Neural progenitor cell (in vitro differentiated cells): ENCODE results near the gene SLC46A1. TPM values are rescaled to one million over a fixed set of nuclear protein-coding genes. Genes with fewer than 3 reads are reported as not detected.

Experiments used
- DNase-seq: peaks from one replicate; pipeline ENCODE4 v3.0.0-alpha.2; 2016; ENCODE audit warnings: low spot score
- H2AFZ ChIP-seq: fragments of 200-600 bp; sonication (generic); replicated peaks from 2 replicates; pipeline ENCODE4 v1.6.1; 2016; ENCODE audit warnings: antibody characterized with exemption
- H3F3A ChIP-seq: fragments of 200-600 bp; sonication (generic); 2 replicates; pipeline ENCODE4 v1.6.1; 2016; ENCODE audit warnings: antibody characterized with exemption, low read depth
- H3K27ac ChIP-seq: fragments of 200-600 bp; sonication (generic); 2 replicates; pipeline ENCODE4 v1.5.1; 2016; ENCODE audit warnings: mild to moderate bottlenecking
- H3K27me3 ChIP-seq: fragments of 200-600 bp; sonication (generic); 2 replicates; pipeline ENCODE4 v1.6.1; 2016; ENCODE audit warnings: mild to moderate bottlenecking, moderate library complexity
- H3K36me3 ChIP-seq: fragments of 200-600 bp; sonication (generic); 2 replicates; pipeline ENCODE4 v1.5.1; 2016
- H3K4me1 ChIP-seq: fragments of 200-600 bp; sonication (generic); 2 replicates; pipeline ENCODE4 v1.6.1; 2016; ENCODE audit warnings: mixed run types
- H3K4me2 ChIP-seq: fragments of 200-600 bp; sonication (generic); 2 replicates; pipeline ENCODE4 v1.6.1; 2016
- H3K4me3 ChIP-seq: fragments of 200-600 bp; sonication (generic); 2 replicates; pipeline ENCODE4 v1.5.1; 2016
- H3K79me2 ChIP-seq: fragments of 200-600 bp; sonication (generic); 2 replicates; pipeline ENCODE4 v1.6.1; 2016; ENCODE audit warnings: low read depth
- H3K9ac ChIP-seq: fragments of 200-600 bp; sonication (generic); 2 replicates; pipeline ENCODE4 v1.6.1; 2016
- H3K9me3 ChIP-seq: fragments of 200-600 bp; sonication (generic); 2 replicates; pipeline ENCODE4 v1.5.1; 2016; ENCODE audit warnings: low read depth
- H4K20me1 ChIP-seq: fragments of 200-600 bp; sonication (generic); 2 replicates; pipeline ENCODE4 v1.6.1; 2016; ENCODE audit warnings: low read depth
- H3K27ac Mint-ChIP-seq: 3 replicates; pipeline ENCODE4 v1.8.0; 2021; ENCODE audit warnings: mixed read lengths
- H3K27me3 Mint-ChIP-seq: 2 replicates; pipeline ENCODE4 v1.8.0; 2022; ENCODE audit warnings: low read depth, mild to moderate bottlenecking, inconsistent platforms, moderate library complexity, mixed read lengths; ENCODE audit not compliant: insufficient read depth
- H3K36me3 Mint-ChIP-seq: 3 replicates; pipeline ENCODE4 v1.8.0; 2021; ENCODE audit warnings: mixed read lengths
- H3K4me1 Mint-ChIP-seq: 3 replicates; pipeline ENCODE4 v1.8.0; 2021; ENCODE audit warnings: mixed read lengths
- H3K4me3 Mint-ChIP-seq: 3 replicates; pipeline ENCODE4 v1.8.0; 2021; ENCODE audit warnings: mild to moderate bottlenecking, moderate library complexity, mixed read lengths
- H3K9me3 Mint-ChIP-seq: 3 replicates; pipeline ENCODE4 v1.8.0; 2020; ENCODE audit warnings: mixed read lengths
- CTCF ChIP-seq: fragments of 200-600 bp; sonication (generic); IDR thresholded peaks from 2 replicates; pipeline ENCODE4 v1.5.1; 2017; ENCODE audit warnings: antibody characterized with exemption, mild to moderate bottlenecking
- EZH2 ChIP-seq: fragments of 200-600 bp; sonication (generic); IDR thresholded peaks from 2 replicates; pipeline ENCODE4 v1.6.1; 2017; ENCODE audit warnings: antibody characterized with exemption, mild to moderate bottlenecking, moderate library complexity
- EZH2phosphoT487 ChIP-seq: fragments of 200-600 bp; sonication (generic); IDR thresholded peaks from 2 replicates; pipeline ENCODE4 v1.6.1; 2017; ENCODE audit warnings: antibody characterized with exemption
- total RNA-seq: library from RNA; depleted of rRNA; stranded (reverse); fragments of >200 nt; gene quantifications from 2 replicates; pipeline ENCODE4 v1.2.3, GENCODE V29; 2015; ENCODE audit warnings: low replicate concordance

The SLC46A1 gene
- total RNA-seq, 1 donor from 2014 or later, result 2.4 TPM

GRCh38 chr17:28397687-28398279 lies 8.2 kb downstream of the SLC46A1 start:
- Mint-ChIP-seq H3K4me3 (no peak overlapping the region), H3K27me3 (peaks cover 12% of the 10 kb centered on the region), H3K4me1 (peaks cover 13% of the 10 kb centered on the region), H3K36me3 (peaks cover 14% of the 10 kb centered on the region), H3K27ac (peak overlapping the region; percentile 64), H3K9me3 (no peaks in the 10 kb centered on the region)
- H3K27ac ChIP-seq, result no peak overlapping the region
- H3K4me3 ChIP-seq, result no peak overlapping the region
- no peak overlapping the region for H3K9ac ChIP-seq
- H3K36me3 ChIP-seq, result no peaks in the 10 kb centered on the region
- no peak overlapping the region for H3K4me2 ChIP-seq
- no peaks in the 10 kb centered on the region for H3F3A ChIP-seq
- H3K79me2 ChIP-seq, result no peaks in the 10 kb centered on the region
- TF ChIP-seq CTCF (no peak), EZH2phosphoT487 (no peak), EZH2 (no peak)
- H3K4me1 ChIP-seq, result no peaks in the 10 kb centered on the region
- H2AFZ ChIP-seq, result no peak overlapping the region
- no peaks in the 10 kb centered on the region for H4K20me1 ChIP-seq
- H3K27me3 ChIP-seq, result peaks cover 26% of the 10 kb centered on the region
- no peaks in the 10 kb centered on the region for H3K9me3 ChIP-seq
- DNase-seq, result no peak

- Histone ChIP-seq H3K27me3 (peaks cover 21% of the 10 kb centered on the region), H3K27ac (no peak overlapping the region), H3K4me3 (no peak overlapping the region), H4K20me1 (no peaks in the 10 kb centered on the region), H3F3A (no peaks in the 10 kb centered on the region), H3K4me1 (no peaks in the 10 kb centered on the region), H3K9ac (no peak overlapping the region), H2AFZ (no peak overlapping the region), H3K4me2 (no peak overlapping the region), H3K36me3 (no peaks in the 10 kb centered on the region), H3K9me3 (no peaks in the 10 kb centered on the region), H3K79me2 (no peaks in the 10 kb centered on the region)
- Mint-ChIP-seq H3K4me3 (no peak overlapping the region), H3K9me3 (no peaks in the 10 kb centered on the region), H3K27me3 (peaks cover 12% of the 10 kb centered on the region), H3K27ac (peak overlapping the region; percentile 69), H3K4me1 (peaks cover 13% of the 10 kb centered on the region), H3K36me3 (peaks cover 14% of the 10 kb centered on the region)
- no peak for DNase-seq
- no peak for TF ChIP-seq EZH2phosphoT487
- TF ChIP-seq EZH2, result no peak
- no peak for TF ChIP-seq CTCF
Measured at GRCh38 chr17:28397275-28397674, 8.7 kb downstream of the SLC46A1 start.

- Histone ChIP-seq H2AFZ (no peak overlapping the region), H3K27ac (no peak overlapping the region), H3K4me2 (no peak overlapping the region), H3K9ac (no peak overlapping the region), H3K27me3 (peaks cover 16% of the 10 kb centered on the region), H3K4me1 (no peaks in the 10 kb centered on the region), H3K79me2 (no peaks in the 10 kb centered on the region), H3K9me3 (no peaks in the 10 kb centered on the region), H3F3A (no peaks in the 10 kb centered on the region), H4K20me1 (no peaks in the 10 kb centered on the region), H3K36me3 (no peaks in the 10 kb centered on the region), H3K4me3 (no peak overlapping the region)
- no peak for TF ChIP-seq EZH2phosphoT487
- H3K4me1 Mint-ChIP-seq, result peaks cover 13% of the 10 kb centered on the region
- H3K27me3 Mint-ChIP-seq, result peaks cover 11% of the 10 kb centered on the region
- H3K27ac Mint-ChIP-seq, result no peak overlapping the region
- H3K9me3 Mint-ChIP-seq, result no peaks in the 10 kb centered on the region
- no peak overlapping the region for H3K4me3 Mint-ChIP-seq
- no peak for DNase-seq
- H3K36me3 Mint-ChIP-seq, result peaks cover 14% of the 10 kb centered on the region
Measured at GRCh38 chr17:28396635-28397239, 9.3 kb downstream of the SLC46A1 start.

GRCh38 chr17:28395968-28396367 lies 10.0 kb downstream of the SLC46A1 start:
- no peak overlapping the region for H3K27ac Mint-ChIP-seq
- peaks cover 13% of the 10 kb centered on the region for H3K4me1 Mint-ChIP-seq
- no peak overlapping the region for H3K4me3 Mint-ChIP-seq
- Histone ChIP-seq H3F3A (no peaks in the 10 kb centered on the region), H3K9me3 (no peaks in the 10 kb centered on the region), H3K27me3 (peaks cover 8% of the 10 kb centered on the region), H2AFZ (no peak overlapping the region), H3K79me2 (no peaks in the 10 kb centered on the region), H4K20me1 (no peaks in the 10 kb centered on the region), H3K4me2 (no peak overlapping the region), H3K4me1 (no peaks in the 10 kb centered on the region), H3K36me3 (no peaks in the 10 kb centered on the region), H3K4me3 (no peak overlapping the region), H3K9ac (no peak overlapping the region), H3K27ac (no peak overlapping the region)
- H3K9me3 Mint-ChIP-seq, result no peaks in the 10 kb centered on the region
- TF ChIP-seq CTCF, result no peak
- TF ChIP-seq EZH2phosphoT487, result no peak
- no peak for TF ChIP-seq EZH2
- DNase-seq, result no peak
- peaks cover 11% of the 10 kb centered on the region for H3K27me3 Mint-ChIP-seq
- peaks cover 14% of the 10 kb centered on the region for H3K36me3 Mint-ChIP-seq
